ENCODE measurements around the gene SBSN.
A peak's percentile ranks its signal among the peaks of the same experiment; 100 is the strongest.

SBSN gene

GRCh38 chr19:35558400-35559280 lies 30.5 kb upstream of the SBSN start:
- in situ Hi-C loops (cut with HindIII; ENCODE audit: low sequenced_read_pairs): no loop called here
- TF ChIP-seq CTCF (IDR thresholded peaks at IDR 0.05; ENCODE audit: low read depth, low read length, missing control alignments): no peak
- H3K4me3 ChIP-seq (ENCODE audit: low read depth, low read length): peak overlapping the region; percentile 36
- no peak for DNase-seq (ENCODE audit: low read depth)

GRCh38 chr19:35557539-35558399 lies 29.7 kb upstream of the SBSN start:
- in situ Hi-C loops (cut with HindIII; ENCODE audit: low sequenced_read_pairs): no loop called here
- H3K4me3 ChIP-seq (ENCODE audit: low read depth, low read length): peak overlapping the region; percentile 36
- no peak for DNase-seq (ENCODE audit: low read depth)
- no peak for TF ChIP-seq CTCF (IDR thresholded peaks at IDR 0.05; ENCODE audit: low read depth, low read length, missing control alignments)

- TF ChIP-seq CTCF (IDR thresholded peaks at IDR 0.05; ENCODE audit: low read depth, low read length, missing control alignments): no peak
- in situ Hi-C loops (cut with HindIII; ENCODE audit: low sequenced_read_pairs): no loop called here
- no peak for DNase-seq (ENCODE audit: low read depth)
- no peak overlapping the region for H3K4me3 ChIP-seq (ENCODE audit: low read depth, low read length)
Measured at GRCh38 chr19:35556846-35557538, 28.9 kb upstream of the SBSN start.

GRCh38 chr19:35556025-35556590 lies 28.0 kb upstream of the SBSN start:
- no peak overlapping the region for H3K4me3 ChIP-seq (ENCODE audit: low read depth, low read length)
- no peak for DNase-seq (ENCODE audit: low read depth)
- TF ChIP-seq CTCF (IDR thresholded peaks at IDR 0.05; ENCODE audit: low read depth, low read length, missing control alignments): no peak
- in situ Hi-C loops (cut with HindIII; ENCODE audit: low sequenced_read_pairs): no loop called here

GRCh38 chr19:35555301-35556005 lies 27.3 kb upstream of the SBSN start:
- peak; percentile 19 for TF ChIP-seq CTCF (IDR thresholded peaks at IDR 0.05; ENCODE audit: low read depth, low read length, missing control alignments)
- no peak for DNase-seq (ENCODE audit: low read depth)
- in situ Hi-C loops (cut with HindIII; ENCODE audit: low sequenced_read_pairs): no loop called here
- H3K4me3 ChIP-seq (ENCODE audit: low read depth, low read length): no peak overlapping the region
